ENCODE measurements around the gene PPFIBP2.

GRCh38 chr11:7531011-7531410 is 17.2 kb downstream of the PPFIBP2 start:
- TF ChIP-seq POLR2A (IDR thresholded peaks at IDR 0.05; ENCODE audit: low read length), result no peak
- no peak for TF ChIP-seq TFCP2L1 (CRISPR knock-in tag; IDR thresholded peaks at IDR 0.05)
- TF ChIP-seq HOXA7 (CRISPR knock-in tag; IDR thresholded peaks at IDR 0.05), result no peak
- no peak for TF ChIP-seq EHMT2 (IDR thresholded peaks at IDR 0.05; ENCODE audit: low read depth)

All from A549 (cell line).